22Rv1 (cell line): ENCODE measurements around the gene GPR155.

Experiments
- CTCF ChIP-seq: fragments of 450-650 bp; IDR thresholded peaks from 2 replicates; pipeline ENCODE4 v1.5.1; 2017; ENCODE audit warnings: mild to moderate bottlenecking
- ZFX ChIP-seq: fragments of 450-650 bp; IDR thresholded peaks from 2 replicates; pipeline ENCODE4 v1.6.1; 2017; ENCODE audit warnings: antibody characterized with exemption, borderline replicate concordance

- TF ChIP-seq CTCF (no peak), ZFX (no peak)
Measured at GRCh38 chr2:174473796-174474195, 13.0 kb downstream of the GPR155 start.
